Esophagus muscularis mucosa (tissue), 4 donors: ENCODE measurements around the gene DIRAS1.

Experiments
- CTCF ChIP-seq, 3 experiments: fragments of 200-600 bp in 2 of 3; fragments of 450-650 bp in 1 of 3; sonication (generic) in 2 of 3; IDR thresholded peaks; one replicate each; pipeline ENCODE4 v1.5.1; 2017 to 2019; ENCODE audit warnings: antibody characterized with exemption in 3 of 3, mild to moderate bottlenecking in 2 of 3, moderate library complexity in 1 of 3
- EP300 ChIP-seq: sonication (generic); formaldehyde crosslinking; IDR thresholded peaks from one replicate; pipeline ENCODE4 v1.6.1; 2017; ENCODE audit warnings: antibody characterized with exemption
- POLR2AphosphoS5 ChIP-seq, 2 donors: sonication (generic); formaldehyde crosslinking; IDR thresholded peaks; one replicate each; pipeline ENCODE4 v1.6.1; 2017; ENCODE audit warnings: antibody characterized with exemption in 2 of 2

DNA sequence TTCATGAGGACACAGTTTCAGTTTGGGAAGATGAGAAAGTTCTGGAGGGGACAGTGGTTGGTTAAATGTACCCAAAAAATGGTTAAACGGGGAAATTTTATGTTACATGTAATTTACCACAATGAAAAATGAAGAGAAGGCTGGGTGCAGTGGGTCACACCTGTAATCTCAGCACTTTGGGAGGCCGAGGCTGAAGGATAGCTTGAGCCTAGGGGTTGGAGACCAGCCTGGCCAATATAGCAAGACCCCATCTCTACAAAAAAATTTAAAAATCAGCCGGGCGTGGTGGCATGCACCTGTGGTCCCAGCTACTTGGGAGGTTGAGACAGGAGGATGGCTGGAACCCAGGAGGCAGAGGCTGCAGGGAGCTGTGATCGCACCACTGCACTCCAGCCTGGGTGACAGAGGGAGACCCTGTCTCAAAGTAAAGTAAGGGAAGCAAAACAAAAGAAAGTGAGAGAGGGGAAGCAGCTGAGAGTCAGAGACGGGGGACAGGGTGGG lies 35.9 kb downstream of the DIRAS1 start:
- TF ChIP-seq CTCF (IDR thresholded peaks at IDR 0.05) (no peak), POLR2AphosphoS5 (IDR thresholded peaks at IDR 0.05) (no peak), EP300 (no peak)
